ENCODE measurements around the gene AHNAK. TPM values are rescaled to one million over a fixed set of nuclear protein-coding genes. Genes with fewer than 3 reads are reported as not detected.
"Not testable (repeated sequence)": the region's sequence is repeated elsewhere in the genome, so short reads cannot be mapped to it uniquely, and the experiment has no call there.

AHNAK gene, protein sequence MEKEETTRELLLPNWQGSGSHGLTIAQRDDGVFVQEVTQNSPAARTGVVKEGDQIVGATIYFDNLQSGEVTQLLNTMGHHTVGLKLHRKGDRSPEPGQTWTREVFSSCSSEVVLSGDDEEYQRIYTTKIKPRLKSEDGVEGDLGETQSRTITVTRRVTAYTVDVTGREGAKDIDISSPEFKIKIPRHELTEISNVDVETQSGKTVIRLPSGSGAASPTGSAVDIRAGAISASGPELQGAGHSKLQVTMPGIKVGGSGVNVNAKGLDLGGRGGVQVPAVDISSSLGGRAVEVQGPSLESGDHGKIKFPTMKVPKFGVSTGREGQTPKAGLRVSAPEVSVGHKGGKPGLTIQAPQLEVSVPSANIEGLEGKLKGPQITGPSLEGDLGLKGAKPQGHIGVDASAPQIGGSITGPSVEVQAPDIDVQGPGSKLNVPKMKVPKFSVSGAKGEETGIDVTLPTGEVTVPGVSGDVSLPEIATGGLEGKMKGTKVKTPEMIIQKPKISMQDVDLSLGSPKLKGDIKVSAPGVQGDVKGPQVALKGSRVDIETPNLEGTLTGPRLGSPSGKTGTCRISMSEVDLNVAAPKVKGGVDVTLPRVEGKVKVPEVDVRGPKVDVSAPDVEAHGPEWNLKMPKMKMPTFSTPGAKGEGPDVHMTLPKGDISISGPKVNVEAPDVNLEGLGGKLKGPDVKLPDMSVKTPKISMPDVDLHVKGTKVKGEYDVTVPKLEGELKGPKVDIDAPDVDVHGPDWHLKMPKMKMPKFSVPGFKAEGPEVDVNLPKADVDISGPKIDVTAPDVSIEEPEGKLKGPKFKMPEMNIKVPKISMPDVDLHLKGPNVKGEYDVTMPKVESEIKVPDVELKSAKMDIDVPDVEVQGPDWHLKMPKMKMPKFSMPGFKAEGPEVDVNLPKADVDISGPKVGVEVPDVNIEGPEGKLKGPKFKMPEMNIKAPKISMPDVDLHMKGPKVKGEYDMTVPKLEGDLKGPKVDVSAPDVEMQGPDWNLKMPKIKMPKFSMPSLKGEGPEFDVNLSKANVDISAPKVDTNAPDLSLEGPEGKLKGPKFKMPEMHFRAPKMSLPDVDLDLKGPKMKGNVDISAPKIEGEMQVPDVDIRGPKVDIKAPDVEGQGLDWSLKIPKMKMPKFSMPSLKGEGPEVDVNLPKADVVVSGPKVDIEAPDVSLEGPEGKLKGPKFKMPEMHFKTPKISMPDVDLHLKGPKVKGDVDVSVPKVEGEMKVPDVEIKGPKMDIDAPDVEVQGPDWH (N-terminal part only)
- polyA plus RNA-seq (ENCODE audit: low read depth in 6 of 6): 10 to 100 TPM in 5 of 6 donors, 1 to 10 TPM in 1; 2.0 to 45.3 (median 15.9) TPM

DNA sequence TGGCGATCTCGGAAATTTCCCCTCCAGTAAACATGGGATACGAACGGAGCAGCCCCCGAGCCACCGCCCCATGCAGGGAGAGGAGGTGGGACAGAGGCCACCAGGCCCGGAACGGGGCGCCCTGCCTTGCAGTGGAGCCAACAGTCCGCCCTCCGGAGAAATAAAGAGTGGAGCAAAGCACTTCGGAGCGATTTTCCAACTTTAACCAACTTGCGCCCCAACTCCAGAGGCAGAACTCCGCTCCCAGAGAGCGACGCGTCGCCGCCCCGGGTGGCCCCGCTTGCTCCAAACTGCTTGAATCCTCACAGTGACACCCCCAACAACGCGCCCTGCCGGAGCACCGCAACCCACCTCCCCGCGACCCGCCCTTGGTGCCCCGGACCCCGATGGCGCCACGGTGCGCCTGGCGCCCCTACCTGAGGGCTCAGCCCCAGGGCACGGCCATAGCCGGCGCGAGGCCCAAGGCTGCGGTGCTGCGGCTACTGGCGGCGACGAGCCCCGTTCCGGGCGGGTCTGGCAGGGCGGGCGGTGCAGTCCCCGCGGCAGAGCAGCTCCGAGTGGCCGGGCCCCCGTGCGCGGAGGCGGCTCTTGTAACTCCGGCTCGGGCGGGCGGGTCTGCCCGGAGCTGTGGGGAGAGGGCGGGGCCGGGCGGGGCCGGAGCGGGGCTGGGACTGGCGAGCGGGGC is at the start of gene AHNAK:
TSS of gene AHNAK (minus strand) at position 563 of the 685 bp plus-strand sequence. CDS start 10,708 bp downstream, outside the sequence.
- H3K4me1 Mint-ChIP-seq: peaks cover 62 to 76% (median 69%) of the 10 kb centered on the region in 3 donors
- ATAC-seq (ENCODE audit: low read depth in 2 of 2): peak; percentile 50 to 56
- peak within 1 kb of the TSS; percentile 77 to 97 (median 94) for H3K4me3 Mint-ChIP-seq
- peak within 1 kb of the TSS; percentile 92 to 99 (median 94) for H3K27ac Mint-ChIP-seq
- H3K36me3 Mint-ChIP-seq: no peaks in the 10 kb centered on the region
- H3K9me3 Mint-ChIP-seq: no peaks in the 10 kb centered on the region
- peak; percentile 75 for DNase-seq
- no peaks in the 10 kb centered on the region for H3K27me3 Mint-ChIP-seq

DNA sequence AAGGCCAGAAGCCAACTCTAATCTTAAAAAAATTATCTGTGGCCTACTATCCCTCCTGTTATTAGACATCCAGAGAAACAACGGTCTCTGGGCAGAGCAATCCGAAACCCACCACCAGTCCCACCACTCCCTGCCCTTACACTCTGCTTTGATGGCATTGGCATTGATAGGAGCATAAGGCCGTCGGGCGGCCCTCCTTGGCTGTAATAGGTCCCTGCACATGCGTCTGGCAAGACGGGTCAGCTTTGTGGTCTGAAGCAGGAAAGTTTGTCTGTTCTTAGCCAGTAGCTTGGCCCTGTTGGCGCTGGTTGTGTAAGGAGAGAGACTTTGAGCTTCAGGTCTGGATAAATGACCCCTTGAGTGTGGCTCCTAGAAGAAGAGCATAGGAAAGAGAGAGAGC is 48.5 kb upstream of the AHNAK start:
- DNase-seq: no peak
- Mint-ChIP-seq H3K4me1 (peaks cover 40 to 62% (median 59%) of the 10 kb centered on the region in 3 donors), H3K27ac (peak overlapping the region in 2 of 6 donors; percentile 75 to 84), H3K4me3 (peak overlapping the region in 1 of 8 donors; percentile 4), H3K9me3 (peaks cover 0 to 5% (median 0%) of the 10 kb centered on the region in 7 donors), H3K27me3 (no peaks in the 10 kb centered on the region), H3K36me3 (peaks cover 21 to 58% of the 10 kb centered on the region in 2 donors)
- ATAC-seq (ENCODE audit: low read depth in 2 of 2): no peak

DNA sequence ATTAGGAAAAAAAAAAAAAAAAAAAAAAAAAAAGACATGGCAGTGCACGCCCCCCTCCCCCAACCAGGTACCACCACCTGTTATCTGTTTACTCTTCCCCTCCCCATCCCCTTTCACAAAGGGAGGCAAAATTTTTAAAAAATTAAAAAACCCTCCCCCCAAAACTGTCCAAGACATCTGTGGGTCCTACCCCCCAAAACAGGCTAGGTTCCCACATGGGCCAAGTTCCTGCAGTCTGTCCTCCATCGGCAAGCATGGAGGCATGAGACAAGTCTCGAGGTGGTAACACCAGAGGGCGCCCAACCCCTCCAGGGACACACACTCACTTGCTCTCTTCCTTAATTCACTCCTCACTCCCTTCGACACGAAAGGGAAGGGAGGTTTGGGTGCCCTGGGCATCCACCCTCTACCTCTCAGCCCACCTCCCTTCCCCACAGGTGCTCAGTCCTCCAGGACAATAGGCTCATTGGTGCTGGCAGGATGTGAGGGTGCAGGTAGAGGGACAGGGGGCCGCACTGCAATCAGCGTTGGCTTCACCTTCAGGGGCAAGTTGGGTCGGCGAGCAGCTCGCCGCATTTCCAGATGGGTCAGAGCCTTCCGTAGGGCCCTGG is 46.9 kb upstream of the AHNAK start:
- H3K4me1 Mint-ChIP-seq: peaks cover 24 to 55% (median 43%) of the 10 kb centered on the region in 3 donors
- peaks cover 13 to 42% of the 10 kb centered on the region in 2 donors for H3K36me3 Mint-ChIP-seq
- ATAC-seq (ENCODE audit: low read depth in 2 of 2): no peak
- no peaks in the 10 kb centered on the region for H3K27me3 Mint-ChIP-seq
- H3K4me3 Mint-ChIP-seq: peak overlapping the region; percentile 67 to 90 (median 82)
- no peaks in the 10 kb centered on the region for H3K9me3 Mint-ChIP-seq
- DNase-seq: peak; percentile 58
- peak overlapping the region in 5 of 6 donors; percentile 57 to 95 (median 91) for H3K27ac Mint-ChIP-seq

DNA sequence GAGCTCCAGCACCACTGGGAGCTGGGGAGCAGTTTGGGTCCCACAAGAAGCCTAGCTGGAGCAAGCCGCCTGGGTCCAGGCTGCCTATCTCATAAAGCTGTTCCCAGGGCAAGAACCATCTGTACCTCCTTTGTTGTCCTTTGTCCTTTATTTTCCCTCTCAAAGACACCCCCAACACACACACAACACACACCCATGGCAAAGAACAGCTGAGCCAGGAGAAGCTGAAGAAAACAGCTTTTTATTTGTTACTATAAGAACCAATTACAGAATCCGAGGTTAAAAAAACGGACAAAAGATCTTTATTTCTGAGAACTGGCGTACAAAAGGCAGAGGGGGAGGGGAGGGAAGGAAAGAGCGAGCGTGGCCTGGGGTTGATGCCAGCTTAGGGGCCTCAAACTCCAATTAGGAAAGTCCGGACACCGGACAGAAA is 46.4 kb upstream of the AHNAK start:
- H3K27ac Mint-ChIP-seq: peak overlapping the region in 2 of 6 donors; percentile 95 to 98
- H3K4me1 Mint-ChIP-seq: peaks cover 19 to 50% (median 37%) of the 10 kb centered on the region in 3 donors
- no peaks in the 10 kb centered on the region for H3K9me3 Mint-ChIP-seq
- no peaks in the 10 kb centered on the region for H3K27me3 Mint-ChIP-seq
- peaks cover 13 to 37% of the 10 kb centered on the region in 2 donors for H3K36me3 Mint-ChIP-seq
- DNase-seq: no peak
- peak overlapping the region in 4 of 8 donors; percentile 25 to 84 (median 61) for H3K4me3 Mint-ChIP-seq
- ATAC-seq (ENCODE audit: low read depth in 2 of 2): no peak

DNA sequence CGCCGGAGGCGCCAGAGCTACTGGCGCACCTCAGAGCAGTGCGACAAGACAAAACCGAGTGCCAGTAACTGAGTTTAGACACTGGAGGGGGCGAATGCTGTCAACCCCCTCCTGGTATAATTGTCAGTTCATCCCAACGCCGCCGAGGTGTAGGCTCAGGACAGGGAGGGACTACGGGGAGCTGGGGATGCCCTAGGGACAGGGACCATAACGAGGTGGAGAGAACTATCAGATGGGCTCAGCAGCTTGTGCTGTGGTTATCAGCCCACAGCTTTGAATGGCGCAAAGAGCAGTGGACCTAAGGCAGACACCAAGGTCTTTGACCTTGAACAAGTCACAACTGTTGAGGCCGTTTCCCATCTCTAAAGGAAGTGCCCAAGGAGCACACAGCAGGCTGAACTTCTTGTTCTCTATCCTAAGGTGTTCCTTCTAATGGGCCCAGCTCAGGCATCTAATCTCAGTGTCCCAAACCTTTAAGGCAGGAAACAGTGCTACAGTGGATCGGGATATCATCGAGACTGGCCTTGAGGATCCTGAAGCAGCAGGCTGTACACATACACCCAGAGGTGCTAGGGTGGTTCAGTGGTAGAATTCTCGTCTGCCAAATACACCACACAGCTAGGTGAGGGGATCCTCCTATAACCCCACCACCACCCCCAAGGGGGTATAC is 45.7 kb upstream of the AHNAK start:
- no peak for DNase-seq
- H3K9me3 Mint-ChIP-seq: no peaks in the 10 kb centered on the region
- peak overlapping the region; percentile 67 to 99 (median 98) for H3K27ac Mint-ChIP-seq
- peaks cover 12 to 29% of the 10 kb centered on the region in 2 donors for H3K36me3 Mint-ChIP-seq
- H3K4me3 Mint-ChIP-seq: peak overlapping the region; percentile 88 to 99 (median 94)
- peaks cover 15 to 46% (median 30%) of the 10 kb centered on the region in 3 donors for H3K4me1 Mint-ChIP-seq
- no peak for ATAC-seq (ENCODE audit: low read depth in 2 of 2)
- no peaks in the 10 kb centered on the region for H3K27me3 Mint-ChIP-seq

DNA sequence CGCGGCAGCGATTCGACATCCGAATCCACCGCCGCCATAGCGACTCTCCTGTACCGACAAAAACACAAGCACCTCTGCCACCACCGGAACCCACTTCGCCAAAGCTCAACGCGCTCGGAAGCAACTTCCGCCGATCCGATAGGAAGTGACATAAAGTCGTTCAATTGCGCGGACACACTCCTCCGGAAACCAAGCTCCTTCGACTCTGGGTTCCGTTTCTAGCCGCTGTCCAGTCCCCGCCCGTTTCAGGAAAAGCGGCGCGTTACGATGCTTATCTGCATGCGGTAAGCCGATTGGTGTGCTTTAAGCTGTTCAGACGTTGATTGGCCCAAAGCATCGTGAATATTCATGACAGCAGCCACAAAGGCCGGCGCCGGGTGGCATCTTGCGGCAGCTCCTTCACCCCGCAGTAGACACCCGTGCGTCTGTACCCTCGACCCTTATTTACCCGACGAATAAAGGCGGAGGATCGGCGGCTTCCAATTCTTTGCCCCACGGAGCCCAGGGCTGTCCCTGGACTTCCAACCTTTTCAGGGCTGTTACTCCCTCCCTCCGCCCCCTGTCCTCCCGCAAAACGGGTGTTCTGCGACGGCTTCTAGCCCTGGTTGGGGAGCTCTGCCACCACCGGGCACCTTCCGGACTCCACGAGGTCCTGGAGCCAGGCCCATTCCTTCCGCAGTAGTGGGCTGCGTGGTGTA is 45.0 kb upstream of the AHNAK start, which contains the start of gene TUT1:
TSS of gene TUT1 (minus strand) at position 76 of the 698 bp plus-strand sequence. CDS start at position 38, 38 bp downstream.
- peaks cover 8 to 24% of the 10 kb centered on the region in 2 donors for H3K36me3 Mint-ChIP-seq
- DNase-seq: peak; percentile 96
- peak; percentile 85 to 89 for ATAC-seq (ENCODE audit: low read depth in 2 of 2)
- no peaks in the 10 kb centered on the region for H3K27me3 Mint-ChIP-seq
- H3K27ac Mint-ChIP-seq: peak within 1 kb of the TSS; percentile 67 to 99 (median 98)
- H3K4me3 Mint-ChIP-seq: peak within 1 kb of the TSS; percentile 88 to 99 (median 94)
- peaks cover 15 to 46% (median 26%) of the 10 kb centered on the region in 3 donors for H3K4me1 Mint-ChIP-seq
- H3K9me3 Mint-ChIP-seq: no peaks in the 10 kb centered on the region

DNA sequence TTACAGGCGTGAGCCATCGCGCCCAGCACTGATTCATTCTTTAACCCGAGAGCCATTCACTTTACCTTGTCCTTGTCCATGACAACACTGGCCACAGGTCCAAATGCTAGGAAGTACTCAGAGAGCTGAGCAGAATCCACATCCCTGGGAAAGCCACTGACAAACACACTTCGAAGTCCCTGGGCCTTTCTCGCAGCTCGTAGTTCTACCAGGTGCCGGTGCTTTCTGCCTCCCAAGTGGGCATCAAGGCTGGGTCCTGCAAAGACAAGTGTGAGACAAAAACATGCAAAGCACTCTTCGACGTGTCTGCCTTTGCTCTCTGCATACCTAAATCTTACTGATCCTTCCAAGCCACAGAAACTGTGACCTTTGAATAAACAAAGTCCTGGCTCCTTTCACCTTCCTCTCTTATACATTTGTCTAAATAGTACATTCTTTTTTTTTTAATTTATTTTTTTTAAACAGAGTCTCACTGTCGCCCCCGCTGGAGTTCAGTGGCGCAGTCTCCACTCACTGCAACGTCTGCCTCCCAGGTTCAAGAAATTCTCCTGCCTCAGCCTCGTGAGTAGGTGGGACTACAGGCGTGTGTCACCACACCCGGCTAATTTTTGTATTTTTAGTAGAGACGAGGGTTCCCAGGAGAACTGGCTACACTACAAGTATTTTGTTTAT is 42.5 kb upstream of the AHNAK start:
- H3K36me3 Mint-ChIP-seq: peaks cover under 1 to 7% of the 10 kb centered on the region in 2 donors
- H3K9me3 Mint-ChIP-seq: no peaks in the 10 kb centered on the region
- H3K4me1 Mint-ChIP-seq: peaks cover 15 to 49% (median 26%) of the 10 kb centered on the region in 3 donors
- DNase-seq: no peak
- H3K4me3 Mint-ChIP-seq: peak overlapping the region in 3 of 8 donors; percentile 88 to 99 (median 88)
- ATAC-seq (ENCODE audit: low read depth in 2 of 2): no peak
- peak overlapping the region in 2 of 6 donors; percentile 29 to 95 for H3K27ac Mint-ChIP-seq
- no peaks in the 10 kb centered on the region for H3K27me3 Mint-ChIP-seq

DNA sequence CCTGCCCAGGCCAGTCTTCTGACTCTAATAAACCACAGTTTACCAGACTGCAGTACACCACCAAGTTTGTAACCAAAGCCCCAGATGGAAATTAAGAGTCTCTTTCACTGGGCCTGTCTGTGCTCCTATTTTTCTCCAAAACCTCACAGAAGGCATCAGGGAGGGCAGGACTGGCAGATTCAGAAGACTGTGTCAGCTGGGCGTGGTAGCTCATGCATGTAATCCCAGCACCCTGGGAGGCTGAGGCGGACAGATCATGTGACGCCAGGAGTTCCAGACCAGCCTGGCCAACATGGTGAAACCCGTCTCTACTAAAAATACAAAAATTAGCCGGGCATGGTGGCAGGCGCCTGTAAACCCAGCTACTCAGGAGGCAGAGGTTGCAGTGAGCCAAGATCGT is 38.8 kb upstream of the AHNAK start:
- H3K27ac Mint-ChIP-seq; DNase-seq; H3K36me3 Mint-ChIP-seq; H3K9me3 Mint-ChIP-seq; ATAC-seq (ENCODE audit: low read depth in 2 of 2); H3K27me3 Mint-ChIP-seq: not testable (repeated sequence)
- Mint-ChIP-seq H3K4me1 (peaks cover 0 to 18% (median 0%) of the 10 kb centered on the region in 3 donors), H3K4me3 (peak overlapping the region in 2 of 8 donors; percentile 24 to 42)

DNA sequence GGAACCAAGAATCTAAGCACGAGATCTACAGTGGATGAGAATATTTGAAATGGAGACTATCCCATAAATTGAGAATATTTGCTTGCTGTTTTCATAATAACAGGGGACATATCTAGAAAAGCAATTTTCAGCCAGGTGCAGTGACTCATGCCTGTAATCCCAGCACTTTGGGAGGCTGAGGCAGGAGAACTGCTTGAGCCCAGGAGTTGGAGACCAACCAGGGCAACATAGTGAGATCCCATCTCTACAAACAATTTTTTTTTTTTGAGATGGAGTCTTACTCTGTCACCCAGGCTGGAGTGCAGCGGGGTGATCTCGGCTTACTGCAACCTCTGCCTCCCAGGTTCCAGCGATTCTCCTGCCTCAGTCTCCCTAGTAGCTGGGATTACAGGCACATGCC is 35.1 kb upstream of the AHNAK start:
- ATAC-seq (ENCODE audit: low read depth in 2 of 2); H3K9me3 Mint-ChIP-seq; H3K4me1 Mint-ChIP-seq; H3K27me3 Mint-ChIP-seq; H3K4me3 Mint-ChIP-seq; DNase-seq: not testable (repeated sequence)
- Mint-ChIP-seq H3K27ac (peak overlapping the region in 1 of 6 donors; percentile 54), H3K36me3 (peaks cover 0 to 15% of the 10 kb centered on the region in 2 donors)

DNA sequence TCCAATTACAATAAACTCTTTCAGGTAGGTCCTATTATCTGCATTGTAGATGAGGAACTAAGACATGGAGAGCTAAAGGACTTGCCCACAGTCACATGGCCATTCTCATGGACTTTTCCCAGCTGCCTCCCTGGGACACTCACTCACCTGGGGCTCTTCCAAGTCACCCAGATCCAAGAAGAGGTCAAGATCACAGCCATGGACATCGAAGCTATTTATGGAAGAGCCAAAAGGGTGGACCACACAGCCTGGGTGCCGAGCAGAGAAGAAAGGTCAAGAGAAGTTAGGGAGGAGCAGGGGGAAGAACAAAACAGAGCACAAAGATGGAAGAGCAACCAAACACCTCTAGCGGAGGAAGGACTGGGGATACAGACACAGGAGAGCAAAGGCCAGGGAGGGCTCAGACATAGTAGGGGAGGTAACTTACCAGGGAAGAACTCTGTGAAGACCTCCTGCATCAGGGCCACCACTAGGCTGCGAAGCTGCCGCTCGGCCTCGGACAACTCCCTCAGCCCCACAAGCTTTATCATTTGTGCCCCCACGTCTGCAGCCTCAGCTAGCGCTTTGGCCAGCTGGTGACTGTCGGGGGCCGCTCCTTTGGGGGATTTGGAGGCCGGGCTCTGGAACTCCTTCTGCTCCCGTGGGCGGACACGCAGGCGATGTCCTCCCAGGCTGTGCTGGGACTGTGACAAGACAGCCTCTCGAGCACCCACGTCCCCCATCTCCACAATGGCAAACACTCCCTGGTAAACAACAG is 34.5 kb upstream of the AHNAK start:
- Mint-ChIP-seq H3K27ac (no peak overlapping the region), H3K27me3 (no peaks in the 10 kb centered on the region), H3K4me1 (peaks cover 0 to 6% (median 6%) of the 10 kb centered on the region in 3 donors), H3K9me3 (no peaks in the 10 kb centered on the region), H3K4me3 (no peak overlapping the region), H3K36me3 (peaks cover 0 to 15% of the 10 kb centered on the region in 2 donors)
- ATAC-seq (ENCODE audit: low read depth in 2 of 2): no peak
- DNase-seq: no peak
